Mucosa of rectum (tissue), 2 donors: ENCODE data around the gene ZNF157.
"Not testable (repeated sequence)": the region's sequence is repeated elsewhere in the genome, so short reads cannot be mapped to it uniquely, and the experiment has no call there.

Experiments used
- H3K27ac ChIP-seq, 2 donors: one replicate each; pipeline ENCODE4 v1.7.0; 2013; ENCODE audit warnings: inconsistent platforms in 2 of 2, low read depth in 2 of 2, low read length in 2 of 2
- H3K27me3 ChIP-seq, 2 donors: one replicate each; pipeline ENCODE4 v1.7.0; 2013; ENCODE audit warnings: low read length in 2 of 2; ENCODE audit not compliant: control insufficient read depth in 2 of 2, insufficient read depth in 2 of 2
- H3K36me3 ChIP-seq, 2 donors: one replicate each; pipeline ENCODE4 v1.7.0; 2013; ENCODE audit warnings: low read length in 2 of 2; ENCODE audit not compliant: control insufficient read depth in 2 of 2, insufficient read depth in 2 of 2
- H3K4me1 ChIP-seq, 2 donors: one replicate each; pipeline ENCODE4 v1.7.0; 2013; ENCODE audit warnings: low read length in 2 of 2, mild to moderate bottlenecking in 1 of 2; ENCODE audit not compliant: control insufficient read depth in 2 of 2, insufficient read depth in 2 of 2
- H3K4me3 ChIP-seq, 2 donors: one replicate each; pipeline ENCODE4 v1.7.0; 2013; ENCODE audit warnings: low read length in 2 of 2
- H3K9ac ChIP-seq, 2 donors: one replicate each; pipeline ENCODE4 v1.7.0; 2013; ENCODE audit warnings: low read length in 2 of 2, low read depth in 1 of 2, mild to moderate bottlenecking in 1 of 2
- H3K9me3 ChIP-seq, 2 donors: one replicate each; pipeline ENCODE4 v1.7.0; 2013; ENCODE audit warnings: low read length in 2 of 2; ENCODE audit not compliant: control insufficient read depth in 2 of 2
- donor health status: healthy.
- donor health status: Normal muscosa, but diverticular disease.

Gene ZNF157

GRCh38 chrX:47370278-47370677 is at the start of gene ZNF157:
ZNF157 (plus strand) TSS chrX:47370578; CDS start chrX:47370669, 91 bp downstream.
- H3K9me3 ChIP-seq: no peaks in the 10 kb centered on the region
- H3K4me1 ChIP-seq: peaks cover 0 to 2% of the 10 kb centered on the region in 2 donors
- H3K27ac ChIP-seq: no peak within 1 kb of the TSS
- peaks cover 2 to 3% of the 10 kb centered on the region in 2 donors for H3K27me3 ChIP-seq
- no peak within 1 kb of the TSS for H3K9ac ChIP-seq
- H3K36me3 ChIP-seq: no peaks in the 10 kb centered on the region
- no peak within 1 kb of the TSS for H3K4me3 ChIP-seq

- Histone ChIP-seq H3K27ac (no peak overlapping the region), H3K27me3 (peaks cover 0 to 3% of the 10 kb centered on the region in 2 donors), H3K9ac (no peak overlapping the region), H3K9me3 (no peaks in the 10 kb centered on the region), H3K4me3 (no peak overlapping the region), H3K36me3 (no peaks in the 10 kb centered on the region), H3K4me1 (no peaks in the 10 kb centered on the region)
Measured at GRCh38 chrX:47321386-47321785, 49.0 kb upstream of the ZNF157 start.

GRCh38 chrX:47321823-47322371 is 48.5 kb upstream of the ZNF157 start:
- H3K4me1 ChIP-seq: no peaks in the 10 kb centered on the region
- H3K9me3 ChIP-seq: no peaks in the 10 kb centered on the region
- H3K27ac ChIP-seq: no peak overlapping the region
- H3K27me3 ChIP-seq: peaks cover 0 to 3% of the 10 kb centered on the region in 2 donors
- no peak overlapping the region for H3K4me3 ChIP-seq
- H3K9ac ChIP-seq: no peak overlapping the region
- H3K36me3 ChIP-seq: no peaks in the 10 kb centered on the region

GRCh38 chrX:47327902-47328301 is 42.5 kb upstream of the ZNF157 start:
- Histone ChIP-seq H3K4me3 (no peak overlapping the region), H3K4me1 (no peaks in the 10 kb centered on the region), H3K27me3 (no peaks in the 10 kb centered on the region), H3K27ac (no peak overlapping the region), H3K9me3 (no peaks in the 10 kb centered on the region), H3K9ac (no peak overlapping the region), H3K36me3 (no peaks in the 10 kb centered on the region)

GRCh38 chrX:47332729-47333128 is 37.6 kb upstream of the ZNF157 start:
- not testable (repeated sequence) for H3K4me3 ChIP-seq, H3K9me3 ChIP-seq, H3K27me3 ChIP-seq, H3K9ac ChIP-seq, H3K4me1 ChIP-seq, H3K36me3 ChIP-seq, H3K27ac ChIP-seq

GRCh38 chrX:47351706-47352105 is 18.7 kb upstream of the ZNF157 start:
- no peak overlapping the region for H3K4me3 ChIP-seq
- no peaks in the 10 kb centered on the region for H3K9me3 ChIP-seq
- no peaks in the 10 kb centered on the region for H3K27me3 ChIP-seq
- no peaks in the 10 kb centered on the region for H3K4me1 ChIP-seq
- no peaks in the 10 kb centered on the region for H3K36me3 ChIP-seq
- no peak overlapping the region for H3K9ac ChIP-seq
- H3K27ac ChIP-seq: no peak overlapping the region

- Histone ChIP-seq H3K36me3 (no peaks in the 10 kb centered on the region), H3K9ac (no peak overlapping the region), H3K27ac (no peak overlapping the region), H3K4me3 (no peak overlapping the region), H3K4me1 (no peaks in the 10 kb centered on the region), H3K9me3 (no peaks in the 10 kb centered on the region), H3K27me3 (no peaks in the 10 kb centered on the region)
Measured at GRCh38 chrX:47358387-47359065, 11.9 kb upstream of the ZNF157 start.

- H3K9me3 ChIP-seq: no peaks in the 10 kb centered on the region
- H3K4me1 ChIP-seq: no peaks in the 10 kb centered on the region
- no peaks in the 10 kb centered on the region for H3K36me3 ChIP-seq
- H3K27ac ChIP-seq: no peak overlapping the region
- no peaks in the 10 kb centered on the region for H3K27me3 ChIP-seq
- no peak overlapping the region for H3K9ac ChIP-seq
- H3K4me3 ChIP-seq: no peak overlapping the region
Measured at GRCh38 chrX:47360423-47361179, 9.8 kb upstream of the ZNF157 start.

GRCh38 chrX:47361538-47362511 is 8.6 kb upstream of the ZNF157 start:
- H3K27me3 ChIP-seq: peaks cover 0 to 2% of the 10 kb centered on the region in 2 donors
- peak overlapping the region; percentile 73 to 78 for H3K27ac ChIP-seq
- no peak overlapping the region for H3K9ac ChIP-seq
- H3K4me1 ChIP-seq: peaks cover 0 to 2% of the 10 kb centered on the region in 2 donors
- H3K4me3 ChIP-seq: peak overlapping the region; percentile 19 to 68
- no peaks in the 10 kb centered on the region for H3K9me3 ChIP-seq
- H3K36me3 ChIP-seq: no peaks in the 10 kb centered on the region
